ENCODE results near the gene C19orf33.
A peak's percentile ranks its signal among the peaks of the same experiment; 100 is the strongest.
"Not testable (repeated sequence)": the region's sequence is repeated elsewhere in the genome, so short reads cannot be mapped to it uniquely, and the experiment has no call there.

C19orf33 gene

GRCh38 chr19:38303517-38304351, at the start of gene C19orf33:
TSS of gene C19orf33 (plus strand) at chr19:38304251. CDS start at chr19:38304262, 11 bp downstream.
- H3K4me3 ChIP-seq (replicated peaks; ENCODE audit: low read depth, low read length) = no peak within 1 kb of the TSS
- no peak for DNase-seq (ENCODE audit: extremely low read depth, low read depth)
- no peak for TF ChIP-seq CTCF (IDR thresholded peaks at IDR 0.05; ENCODE audit: low read depth, low read length, missing control alignments)

GRCh38 chr19:38255383-38256014, 48.6 kb upstream of the C19orf33 start:
- H3K4me3 ChIP-seq (replicated peaks; ENCODE audit: low read depth, low read length) = peak overlapping the region; percentile 15; the same call in 1 of the 2 replicates
- no peak for TF ChIP-seq CTCF (IDR thresholded peaks at IDR 0.05; ENCODE audit: low read depth, low read length, missing control alignments)

GRCh38 chr19:38261942-38262341, 42.1 kb upstream of the C19orf33 start:
- not testable (repeated sequence) for H3K4me3 ChIP-seq (replicated peaks; ENCODE audit: low read depth, low read length); DNase-seq (ENCODE audit: extremely low read depth, low read depth)

More at GRCh38 chr19:38255383-38256014, 48.6 kb upstream of the C19orf33 start:
- no peak for DNase-seq (ENCODE audit: extremely low read depth, low read depth)

- DNase-seq (ENCODE audit: extremely low read depth, low read depth) = no peak
- no peak overlapping the region for H3K4me3 ChIP-seq (replicated peaks; ENCODE audit: low read depth, low read length)
- TF ChIP-seq CTCF (IDR thresholded peaks at IDR 0.05; ENCODE audit: low read depth, low read length, missing control alignments) = no peak
These were observed 41.3 kb upstream of the C19orf33 start for GRCh38 chr19:38262585-38263268.

- peak overlapping the region; percentile 35 for H3K4me3 ChIP-seq (replicated peaks; ENCODE audit: low read depth, low read length)
- DNase-seq (ENCODE audit: extremely low read depth, low read depth) = no peak
- TF ChIP-seq CTCF (IDR thresholded peaks at IDR 0.05; ENCODE audit: low read depth, low read length, missing control alignments) = no peak
These were observed 40.2 kb upstream of the C19orf33 start for GRCh38 chr19:38263689-38264485.

GRCh38 chr19:38264486-38265212, 39.4 kb upstream of the C19orf33 start, which contains the start of gene SPINT2:
TSS of gene SPINT2 (plus strand) at chr19:38264573. CDS start at chr19:38264893, 320 bp downstream.
- TF ChIP-seq CTCF (IDR thresholded peaks at IDR 0.05; ENCODE audit: low read depth, low read length, missing control alignments) = no peak
- no peak for DNase-seq (ENCODE audit: extremely low read depth, low read depth)
- peak within 1 kb of the TSS; percentile 35 for H3K4me3 ChIP-seq (replicated peaks; ENCODE audit: low read depth, low read length)
